Type B pancreatic cell (in vitro differentiated cells): ENCODE data around the gene TNS4. TPM values are rescaled to one million over a fixed set of nuclear protein-coding genes. Genes with fewer than 3 reads are reported as not detected.

Source experiments
- DNase-seq: peaks from one replicate; pipeline ENCODE4 v3.0.0; 2021; ENCODE audit warnings: mixed read lengths; ENCODE audit not compliant: unreplicated experiment; ENCODE audit errors: extremely low spot score
- H3K27ac Mint-ChIP-seq: 2 replicates; pipeline ENCODE4 v1.8.0; 2021; ENCODE audit warnings: mild to moderate bottlenecking, mixed read lengths
- H3K27me3 Mint-ChIP-seq: 2 replicates; pipeline ENCODE4 v1.8.0; 2021; ENCODE audit warnings: mixed read lengths
- H3K36me3 Mint-ChIP-seq: 2 replicates; pipeline ENCODE4 v1.8.0; 2021; ENCODE audit warnings: mixed read lengths
- H3K4me1 Mint-ChIP-seq: one replicate; pipeline ENCODE4 v1.8.0; 2021; ENCODE audit warnings: mixed read lengths; ENCODE audit not compliant: unreplicated experiment
- H3K4me3 Mint-ChIP-seq: 2 replicates; pipeline ENCODE4 v1.8.0; 2021; ENCODE audit warnings: mild to moderate bottlenecking, mixed read lengths
- H3K9me3 Mint-ChIP-seq: 2 replicates; pipeline ENCODE4 v1.8.0; 2021; ENCODE audit warnings: mixed read lengths
- CTCF ChIP-seq: fragments of 200-600 bp; sonication (generic); conservative IDR thresholded peaks from 2 replicates; pipeline ENCODE4 v1.5.0; 2021; ENCODE audit warnings: antibody characterized with exemption, mild to moderate bottlenecking
- total RNA-seq: library from RNA; stranded (reverse); gene quantifications from 2 replicates; pipeline ENCODE4 v1.2.1, GENCODE V29; 2021; ENCODE audit warnings: low replicate concordance

TNS4 gene
- total RNA-seq, 1 donor from 2014 or later = 2.3 TPM

- H3K27ac Mint-ChIP-seq = no peak overlapping the region
- DNase-seq = no peak
Measured at GRCh38 chr17:40471846-40472732, 29.3 kb downstream of the TNS4 start.

GRCh38 chr17:40470932-40471828 lies 30.2 kb downstream of the TNS4 start:
- no peaks in the 10 kb centered on the region for H3K36me3 Mint-ChIP-seq
- H3K27me3 Mint-ChIP-seq = no peaks in the 10 kb centered on the region
- H3K4me1 Mint-ChIP-seq = peaks cover 17% of the 10 kb centered on the region
- H3K27ac Mint-ChIP-seq = peak overlapping the region; percentile 65
- DNase-seq = no peak
- H3K4me3 Mint-ChIP-seq = no peak overlapping the region
- peaks cover 13% of the 10 kb centered on the region for H3K9me3 Mint-ChIP-seq
- TF ChIP-seq CTCF = no peak

More at GRCh38 chr17:40471846-40472732, 29.3 kb downstream of the TNS4 start:
- TF ChIP-seq CTCF = no peak
- H3K9me3 Mint-ChIP-seq = peaks cover 13% of the 10 kb centered on the region
- H3K4me3 Mint-ChIP-seq = no peak overlapping the region
- H3K36me3 Mint-ChIP-seq = no peaks in the 10 kb centered on the region
- no peaks in the 10 kb centered on the region for H3K27me3 Mint-ChIP-seq
- peaks cover 17% of the 10 kb centered on the region for H3K4me1 Mint-ChIP-seq

- TF ChIP-seq CTCF = no peak
Measured at GRCh38 chr17:40469805-40470675, 31.4 kb downstream of the TNS4 start.

GRCh38 chr17:40468560-40468959 lies 32.9 kb downstream of the TNS4 start:
- Mint-ChIP-seq H3K36me3 (no peaks in the 10 kb centered on the region), H3K4me1 (peaks cover 19% of the 10 kb centered on the region), H3K4me3 (no peak overlapping the region), H3K9me3 (peaks cover 13% of the 10 kb centered on the region), H3K27ac (no peak overlapping the region), H3K27me3 (no peaks in the 10 kb centered on the region)
- TF ChIP-seq CTCF = no peak
- DNase-seq = no peak

More at GRCh38 chr17:40469805-40470675, 31.4 kb downstream of the TNS4 start:
- Mint-ChIP-seq H3K36me3 (no peaks in the 10 kb centered on the region), H3K4me3 (no peak overlapping the region), H3K27me3 (no peaks in the 10 kb centered on the region), H3K4me1 (peaks cover 17% of the 10 kb centered on the region), H3K27ac (no peak overlapping the region), H3K9me3 (peaks cover 13% of the 10 kb centered on the region)
- DNase-seq = no peak

GRCh38 chr17:40467281-40467867 lies 34.0 kb downstream of the TNS4 start:
- Mint-ChIP-seq H3K9me3 (peaks cover 2% of the 10 kb centered on the region), H3K27ac (no peak overlapping the region), H3K36me3 (no peaks in the 10 kb centered on the region), H3K4me1 (peaks cover 26% of the 10 kb centered on the region), H3K27me3 (no peaks in the 10 kb centered on the region), H3K4me3 (no peak overlapping the region)
- no peak for TF ChIP-seq CTCF
- no peak for DNase-seq
